IMR-90 (cell line): ENCODE data around the gene NBEA. TPM values are rescaled to one million over a fixed set of nuclear protein-coding genes. Genes with fewer than 3 reads are reported as not detected.

Experiments
- ATAC-seq: fragments of 200-7000 bp; cut with Tn5 transposase; 2 replicates; pipeline ENCODE4 v1.9.1; 2020; ENCODE audit warnings: low read depth, mild to moderate bottlenecking, moderate library complexity
- BruUV-seq: library from RNA; stranded (reverse); fragments of 400-500 nt; replicated peaks from 2 replicates; lab custom pipeline; 2021; lab: Mats Ljungman, UMichigan
- CTCF ChIA-PET: fragments of 300-600 bp; formaldehyde crosslinking; extraction: SDS; loops from one replicate; lab custom pipeline; 2021; ENCODE audit warnings: antibody characterized with exemption; lab: Yijun Ruan, JAX
- POLR2A ChIA-PET: fragments of 300-600 bp; sonication (Branson Sonifier 250); formaldehyde crosslinking; loops from one replicate; lab custom pipeline; 2022; ENCODE audit warnings: antibody characterized with exemption; ENCODE audit not compliant: unreplicated experiment; lab: Charles Lee
- DNase-seq: peaks from one replicate; pipeline ENCODE4 v3.0.0; 2013
- H2AFZ ChIP-seq: replicated peaks from 2 replicates; pipeline ENCODE3; 2013; ENCODE audit warnings: low read length, mild to moderate bottlenecking; ENCODE audit not compliant: poor library complexity
- H2AK5ac ChIP-seq: 2 replicates; pipeline ENCODE4 v1.6.1; 2013; ENCODE audit warnings: low read depth, low read length, inconsistent platforms
- H2AK9ac ChIP-seq: replicated peaks from 2 replicates; pipeline ENCODE3; 2013; ENCODE audit warnings: mild to moderate bottlenecking, low read depth, low read length, moderate library complexity; ENCODE audit not compliant: poor library complexity
- H2BK120ac ChIP-seq: 2 replicates; pipeline ENCODE4 v1.6.1; 2013; ENCODE audit warnings: low read depth, low read length, inconsistent platforms
- H2BK15ac ChIP-seq: 3 replicates; pipeline ENCODE4 v1.6.1; 2013; ENCODE audit warnings: low read depth, low read length, inconsistent platforms
- H2BK20ac ChIP-seq: 2 replicates; pipeline ENCODE4 v1.6.1; 2013; ENCODE audit warnings: low read depth, mild to moderate bottlenecking, inconsistent platforms, low read length, moderate library complexity
- H2BK5ac ChIP-seq: 2 replicates; pipeline ENCODE4 v1.6.1; 2013; ENCODE audit warnings: mild to moderate bottlenecking, low read depth, low read length, inconsistent platforms; ENCODE audit not compliant: poor library complexity, severe bottlenecking
- H3K14ac ChIP-seq: replicated peaks from 2 replicates; pipeline ENCODE4 v1.6.1; 2013; ENCODE audit warnings: low read depth, low read length, inconsistent platforms
- H3K18ac ChIP-seq: 2 replicates; pipeline ENCODE4 v1.6.1; 2013; ENCODE audit warnings: low read depth, low read length, control low read depth
- H3K23ac ChIP-seq: 2 replicates; pipeline ENCODE4 v1.6.1; 2013; ENCODE audit warnings: low read depth, low read length, inconsistent platforms
- H3K27ac ChIP-seq: 2 replicates; pipeline ENCODE4 v1.5.1; 2013; ENCODE audit warnings: mild to moderate bottlenecking, control low read depth, low read length; ENCODE audit not compliant: insufficient read depth
- H3K27me3 ChIP-seq: 2 replicates; pipeline ENCODE4 v1.6.1; 2013; ENCODE audit warnings: low read length; ENCODE audit not compliant: control insufficient read depth, insufficient read depth
- H3K36me3 ChIP-seq: 2 replicates; pipeline ENCODE4 v1.6.1; 2013; ENCODE audit warnings: low read length, mixed read lengths; ENCODE audit not compliant: control insufficient read depth, insufficient read depth
- H3K4ac ChIP-seq: 2 replicates; pipeline ENCODE4 v1.6.1; 2013; ENCODE audit warnings: low read depth, low read length, inconsistent platforms
- H3K4me1 ChIP-seq: 2 replicates; pipeline ENCODE4 v1.6.1; 2013; ENCODE audit warnings: low read length, mixed read lengths; ENCODE audit not compliant: control insufficient read depth, insufficient read depth
- H3K4me2 ChIP-seq: 2 replicates; pipeline ENCODE4 v1.6.1; 2013; ENCODE audit warnings: low read depth, mild to moderate bottlenecking, control low read depth, low read length, moderate library complexity
- H3K4me3 ChIP-seq: 2 replicates; pipeline ENCODE4 v1.5.1; 2013; ENCODE audit warnings: low read depth, mild to moderate bottlenecking, control low read depth, low read length, moderate library complexity; ENCODE audit not compliant: insufficient read depth
- H3K56ac ChIP-seq: 2 replicates; pipeline ENCODE4 v1.6.1; 2013; ENCODE audit warnings: low read length, inconsistent platforms; ENCODE audit not compliant: insufficient read depth; ENCODE audit errors: extremely low read depth
- H3K79me1 ChIP-seq, 2 experiments: 2 replicates each; pipeline ENCODE4 v1.6.1; 2013; ENCODE audit warnings: low read length in 2 of 2, inconsistent platforms in 1 of 2, low read depth in 1 of 2
- H3K9ac ChIP-seq: 2 replicates; pipeline ENCODE4 v1.6.1; 2013; ENCODE audit warnings: low read depth, low read length, control low read depth
- H3K9me1 ChIP-seq: 2 replicates; pipeline ENCODE4 v1.6.1; 2013; ENCODE audit warnings: low read length, inconsistent platforms; ENCODE audit not compliant: insufficient read depth
- H3K9me3 ChIP-seq: 2 replicates; pipeline ENCODE4 v1.6.1; 2013; ENCODE audit warnings: low read length; ENCODE audit not compliant: control insufficient read depth, insufficient read depth
- H4K20me1 ChIP-seq: 2 replicates; pipeline ENCODE4 v1.6.1; 2013; ENCODE audit warnings: low read length, inconsistent platforms; ENCODE audit not compliant: insufficient read depth
- H4K5ac ChIP-seq: 2 replicates; pipeline ENCODE4 v1.6.1; 2013; ENCODE audit warnings: mild to moderate bottlenecking, low read depth, low read length, control low read depth
- H4K8ac ChIP-seq, 2 experiments: 2 replicates each; pipeline ENCODE4 v1.6.1; 2013; ENCODE audit warnings: low read depth in 2 of 2, low read length in 2 of 2, control low read depth in 1 of 2, inconsistent platforms in 1 of 2
- H4K91ac ChIP-seq: 2 replicates; pipeline ENCODE4 v1.6.1; 2013; ENCODE audit warnings: low read depth, low read length, inconsistent platforms; ENCODE audit not compliant: insufficient read depth
- BHLHE40 ChIP-seq: fragments of 150-350 bp; IDR thresholded peaks from 2 replicates; pipeline ENCODE4 v1.6.1; 2016; ENCODE audit warnings: mild to moderate bottlenecking, low read depth, low read length
- CEBPB ChIP-seq: IDR thresholded peaks from 2 replicates; pipeline ENCODE4 v1.6.1; 2012; ENCODE audit warnings: low read depth, low read length, improper control_type of control experiment
- CHD1 ChIP-seq: IDR thresholded peaks from 2 replicates; pipeline ENCODE4 v1.6.1; 2012; ENCODE audit warnings: low read depth, low read length, improper control_type of control experiment
- FOS ChIP-seq: fragments of 150-350 bp; IDR thresholded peaks from 2 replicates; pipeline ENCODE4 v1.6.1; 2016; ENCODE audit warnings: low read depth, low read length
- MAFK ChIP-seq: IDR thresholded peaks from 2 replicates; pipeline ENCODE4 v1.6.1; 2012; ENCODE audit warnings: low read depth, low read length, improper control_type of control experiment
- MAZ ChIP-seq: IDR thresholded peaks from 2 replicates; pipeline ENCODE4 v1.6.1; 2012; ENCODE audit warnings: low read depth, mild to moderate bottlenecking, low read length, improper control_type of control experiment, moderate library complexity, borderline replicate concordance
- NFE2L2 ChIP-seq: fragments of 150-350 bp; IDR thresholded peaks from 2 replicates; pipeline ENCODE4 v1.6.1; 2016; ENCODE audit warnings: low read depth, mild to moderate bottlenecking, low read length
- POLR2A ChIP-seq: IDR thresholded peaks from 2 replicates; pipeline ENCODE4 v1.6.1; 2012; ENCODE audit warnings: mild to moderate bottlenecking, low read depth, low read length
- RAD21 ChIP-seq: IDR thresholded peaks from 2 replicates; pipeline ENCODE4 v1.6.1; 2012; ENCODE audit warnings: low read length, improper control_type of control experiment
- RCOR1 ChIP-seq: IDR thresholded peaks from 2 replicates; pipeline ENCODE4 v1.6.1; 2012; ENCODE audit warnings: mild to moderate bottlenecking, low read length, improper control_type of control experiment; ENCODE audit not compliant: insufficient replicate concordance
- RFX5 ChIP-seq: IDR thresholded peaks from 2 replicates; pipeline ENCODE4 v1.8.0; 2012; ENCODE audit warnings: low read depth, mild to moderate bottlenecking, low read length, moderate library complexity
- WGBS, 2 experiments: methylation state at CpG; one replicate each; pipeline versions ENCODE4 v1.1.5 to v1.1.7; 2013; ENCODE audit warnings: missing lambda C conversion rate in 2 of 2; ENCODE audit not compliant: insufficient read length in 1 of 2; ENCODE audit errors: extremely low coverage in 2 of 2; 5-methylcytosine and 5-hydroxymethylcytosine counted together
- dilution Hi-C: fragments of 300-500 bp; cut with HindIII; formaldehyde crosslinking; loops from one replicate; pipeline ENCODE4 v1.14.3; 2018; ENCODE audit warnings: low sequenced_read_pairs; ENCODE audit not compliant: unreplicated experiment
- in situ Hi-C: fragments of 300-500 bp; cut with MboI; formaldehyde crosslinking; loops from 3 replicates; pipeline ENCODE4 v1.14.3; 2019; ENCODE audit warnings: low sequenced_read_pairs, inconsistent platforms, mixed read lengths
- intact Hi-C: fragments of 100-400 bp; cut with micrococcal nuclease; formaldehyde crosslinking; loops from 2 replicates; pipeline ENCODE4 v1.10.0; 2022
- polyA plus RNA-seq, 3 experiments: library from polyadenylated mRNA; depleted of rRNA; stranded (reverse); fragments of >200 nt; gene quantifications; 2 replicates each; pipeline ENCODE4 v1.2.3, GENCODE V29; 2012; ENCODE audit warnings: low replicate concordance in 1 of 3
- total RNA-seq: library from RNA; depleted of rRNA; stranded (reverse); fragments of >200 nt; gene quantifications from 2 replicates; pipeline ENCODE4 v1.2.3, GENCODE V29; 2012
- TF ChIP-seq, protein P1 (sequence below): fragments of 150-350 bp; IDR thresholded peaks from 2 replicates; pipeline ENCODE4 v1.6.1; 2017; ENCODE audit warnings: mild to moderate bottlenecking, antibody characterized with exemption, low read length, low read depth
- TF ChIP-seq, protein P2 (sequence below): conservative IDR thresholded peaks from 2 replicates; pipeline ENCODE4 v1.5.1; 2012; ENCODE audit warnings: mild to moderate bottlenecking, low read depth, low read length, improper control_type of control experiment
- TF ChIP-seq, protein P3 (sequence below): fragments of 150-350 bp; IDR thresholded peaks from 2 replicates; pipeline ENCODE4 v1.6.1; 2016; ENCODE audit warnings: low read depth, mild to moderate bottlenecking, low read length, moderate library complexity, borderline replicate concordance

NBEA gene
- total and polyA plus RNA-seq, 2 of the 4 experiments (the other 2 are of a cell fraction): 0.82 to 2.2 TPM

DNA sequence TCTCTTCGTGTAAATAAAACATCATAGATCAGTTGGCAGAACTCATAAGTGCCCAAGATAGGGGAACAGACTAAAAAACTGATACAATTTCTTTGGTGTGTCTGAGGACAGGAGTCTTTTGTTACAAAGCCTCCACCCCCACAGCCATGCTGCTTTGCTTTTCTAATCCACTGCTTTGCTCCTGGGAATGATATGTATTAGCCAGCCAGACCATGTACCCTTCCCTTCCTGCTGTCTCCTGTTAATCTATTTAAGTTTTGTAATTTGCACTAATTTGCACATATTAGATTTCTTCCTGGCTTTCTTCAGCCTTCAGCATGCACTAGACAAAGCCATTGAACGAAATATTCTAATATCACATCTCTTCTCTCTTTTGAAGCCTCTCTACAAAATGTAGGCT is 403.9 kb downstream of the NBEA start:
- Histone ChIP-seq H2AK9ac (no peak overlapping the region), H3K56ac (no peak overlapping the region)
- CTCF ChIA-PET: interaction anchor here (0.6 kb wide), 1 partner anchor 1204 kb away, joined by 6 read pairs; no protein-coding TSS in a partner anchor

More for the DNA sequence above, 403.9 kb downstream of the NBEA start:
- no peak overlapping the region for H3K27ac ChIP-seq
- no peak overlapping the region for H3K23ac ChIP-seq
- DNase-seq (no peak), ATAC-seq (no peak)
- no peak overlapping the region for H2BK15ac ChIP-seq
- H3K27me3 ChIP-seq: no peaks in the 10 kb centered on the region
- no peak overlapping the region for H2BK120ac ChIP-seq
- no peak overlapping the region for H4K5ac ChIP-seq
- no TSS peak for BruUV-seq
- H2BK5ac ChIP-seq: no peak overlapping the region
- no peak overlapping the region for H3K4ac ChIP-seq
- no peak overlapping the region for H2AK5ac ChIP-seq
- H3K79me1 ChIP-seq: no peaks in the 10 kb centered on the region
- H3K9ac ChIP-seq: no peak overlapping the region
- WGBS, 2 experiments: no CpG with 5 or more reads among the region's 2 CpGs
- no peaks in the 10 kb centered on the region for H3K9me1 ChIP-seq
- intact Hi-C loops: no loop called here
- H3K36me3 ChIP-seq: no peaks in the 10 kb centered on the region
- no peaks in the 10 kb centered on the region for H3K9me3 ChIP-seq
- H4K91ac ChIP-seq: no peak overlapping the region
- H4K8ac ChIP-seq: no peak overlapping the region
- H2AFZ ChIP-seq: no peak overlapping the region
- H3K18ac ChIP-seq: no peak overlapping the region
- no peak overlapping the region for H2BK20ac ChIP-seq
- POLR2A ChIA-PET: no interaction called here
- TF ChIP-seq, protein P1, sequence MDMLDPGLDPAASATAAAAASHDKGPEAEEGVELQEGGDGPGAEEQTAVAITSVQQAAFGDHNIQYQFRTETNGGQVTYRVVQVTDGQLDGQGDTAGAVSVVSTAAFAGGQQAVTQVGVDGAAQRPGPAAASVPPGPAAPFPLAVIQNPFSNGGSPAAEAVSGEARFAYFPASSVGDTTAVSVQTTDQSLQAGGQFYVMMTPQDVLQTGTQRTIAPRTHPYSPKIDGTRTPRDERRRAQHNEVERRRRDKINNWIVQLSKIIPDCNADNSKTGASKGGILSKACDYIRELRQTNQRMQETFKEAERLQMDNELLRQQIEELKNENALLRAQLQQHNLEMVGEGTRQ: no peak
- no peak for TF ChIP-seq POLR2A
- TF ChIP-seq, protein P2, sequence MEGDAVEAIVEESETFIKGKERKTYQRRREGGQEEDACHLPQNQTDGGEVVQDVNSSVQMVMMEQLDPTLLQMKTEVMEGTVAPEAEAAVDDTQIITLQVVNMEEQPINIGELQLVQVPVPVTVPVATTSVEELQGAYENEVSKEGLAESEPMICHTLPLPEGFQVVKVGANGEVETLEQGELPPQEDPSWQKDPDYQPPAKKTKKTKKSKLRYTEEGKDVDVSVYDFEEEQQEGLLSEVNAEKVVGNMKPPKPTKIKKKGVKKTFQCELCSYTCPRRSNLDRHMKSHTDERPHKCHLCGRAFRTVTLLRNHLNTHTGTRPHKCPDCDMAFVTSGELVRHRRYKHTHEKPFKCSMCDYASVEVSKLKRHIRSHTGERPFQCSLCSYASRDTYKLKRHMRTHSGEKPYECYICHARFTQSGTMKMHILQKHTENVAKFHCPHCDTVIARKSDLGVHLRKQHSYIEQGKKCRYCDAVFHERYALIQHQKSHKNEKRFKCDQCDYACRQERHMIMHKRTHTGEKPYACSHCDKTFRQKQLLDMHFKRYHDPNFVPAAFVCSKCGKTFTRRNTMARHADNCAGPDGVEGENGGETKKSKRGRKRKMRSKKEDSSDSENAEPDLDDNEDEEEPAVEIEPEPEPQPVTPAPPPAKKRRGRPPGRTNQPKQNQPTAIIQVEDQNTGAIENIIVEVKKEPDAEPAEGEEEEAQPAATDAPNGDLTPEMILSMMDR: no peak
- TF ChIP-seq CEBPB: no peak
- TF ChIP-seq MAFK: no peak
- no peak for TF ChIP-seq RCOR1
- no peak for TF ChIP-seq NFE2L2
- no peak for TF ChIP-seq RFX5
- TF ChIP-seq RAD21: no peak
- TF ChIP-seq FOS: no peak
- TF ChIP-seq BHLHE40: no peak
- TF ChIP-seq MAZ: no peak
- TF ChIP-seq, protein P3, sequence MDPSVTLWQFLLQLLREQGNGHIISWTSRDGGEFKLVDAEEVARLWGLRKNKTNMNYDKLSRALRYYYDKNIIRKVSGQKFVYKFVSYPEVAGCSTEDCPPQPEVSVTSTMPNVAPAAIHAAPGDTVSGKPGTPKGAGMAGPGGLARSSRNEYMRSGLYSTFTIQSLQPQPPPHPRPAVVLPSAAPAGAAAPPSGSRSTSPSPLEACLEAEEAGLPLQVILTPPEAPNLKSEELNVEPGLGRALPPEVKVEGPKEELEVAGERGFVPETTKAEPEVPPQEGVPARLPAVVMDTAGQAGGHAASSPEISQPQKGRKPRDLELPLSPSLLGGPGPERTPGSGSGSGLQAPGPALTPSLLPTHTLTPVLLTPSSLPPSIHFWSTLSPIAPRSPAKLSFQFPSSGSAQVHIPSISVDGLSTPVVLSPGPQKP: no peak
- TF ChIP-seq CHD1: no peak
- in situ Hi-C loops: no loop called here
- dilution Hi-C loops: no loop called here
- no peaks in the 10 kb centered on the region for H4K20me1 ChIP-seq
- H3K4me1 ChIP-seq: no peaks in the 10 kb centered on the region
- H3K4me2 ChIP-seq: no peak overlapping the region
- H3K4me3 ChIP-seq: no peak overlapping the region
- no peak overlapping the region for H3K14ac ChIP-seq
